GM12892 (cell line): ENCODE measurements around the gene FBXL13.

Source experiments
- POLR2A ChIP-seq: IDR thresholded peaks from 2 replicates; pipeline ENCODE4 v1.6.1; 2011; ENCODE audit warnings: low read depth, low read length, control low read depth
- POLR2AphosphoS5 ChIP-seq: IDR thresholded peaks from 2 replicates; pipeline ENCODE4 v1.6.1; 2011; ENCODE audit warnings: low read depth, low read length, control low read depth

DNA sequence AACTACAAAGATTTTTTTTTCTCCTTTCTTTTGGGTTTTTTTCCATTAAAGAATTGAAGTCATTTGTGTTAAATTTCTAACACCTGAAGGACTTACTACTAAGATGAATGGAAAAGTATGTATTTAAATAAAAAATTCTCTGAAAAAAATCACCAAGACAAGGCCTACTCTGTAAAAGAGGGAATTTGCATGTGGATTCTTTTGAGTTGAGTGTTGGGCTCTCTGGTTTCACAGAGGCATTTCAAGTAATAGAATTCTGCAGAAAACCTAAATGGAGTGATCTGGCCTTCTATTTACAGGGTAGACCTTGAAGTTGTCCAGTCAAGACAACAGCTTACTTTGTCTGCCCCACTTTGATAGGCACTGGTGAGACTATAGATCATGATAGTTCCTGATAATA, 157.7 kb downstream of the FBXL13 start:
- no peak for TF ChIP-seq POLR2A
- no peak for TF ChIP-seq POLR2AphosphoS5
